NCI-H345 treated with DMSO at 0.1 percent for 48 hours (cell line): Measurements from ENCODE around the gene KRTAP19-7.

Source experiments
- DNase-seq: peaks from one replicate; lab custom pipeline; 2025; ENCODE audit not compliant: unreplicated experiment; lab: John Stamatoyannopoulos, UW

KRTAP19-7 gene

GRCh38 chr21:30561264-30561895 is at the start of gene KRTAP19-7:
Gene KRTAP19-7 (minus strand): TSS chr21:30561314. CDS start chr21:30561289, 25 bp downstream.
- DNase-seq = no peak

GRCh38 chr21:30605968-30606367 is 44.9 kb upstream of the KRTAP19-7 start:
- no peak for DNase-seq

GRCh38 chr21:30600787-30601186 is 39.7 kb upstream of the KRTAP19-7 start, which contains the start of gene KRTAP22-1:
Gene KRTAP22-1 (plus strand): TSS chr21:30601087.
- DNase-seq = no peak

- DNase-seq = no peak
These were observed 37.7 kb upstream of the KRTAP19-7 start, which contains the start of gene KRTAP6-2 for GRCh38 chr21:30598802-30599201. Gene KRTAP6-2 (minus strand): TSS chr21:30598902. CDS start chr21:30598874, 28 bp downstream.

GRCh38 chr21:30592140-30592539 is 31.0 kb upstream of the KRTAP19-7 start, which contains the start of gene KRTAP6-3:
Gene KRTAP6-3 (plus strand): TSS chr21:30592440. CDS start chr21:30592446, 6 bp downstream.
- no peak for DNase-seq

GRCh38 chr21:30590297-30590696 is 29.2 kb upstream of the KRTAP19-7 start, which contains the start of gene KRTAP22-2:
Gene KRTAP22-2 (minus strand): TSS chr21:30590397.
- DNase-seq = no peak

- no peak for DNase-seq
These were observed 21.8 kb upstream of the KRTAP19-7 start for GRCh38 chr21:30582870-30583269.

GRCh38 chr21:30580132-30580531 is 19.0 kb upstream of the KRTAP19-7 start:
- DNase-seq = no peak

GRCh38 chr21:30579346-30579745 is 18.2 kb upstream of the KRTAP19-7 start:
- no peak for DNase-seq

- DNase-seq = no peak
These were observed 16.7 kb upstream of the KRTAP19-7 start for GRCh38 chr21:30577766-30578165.

GRCh38 chr21:30567617-30568016 is 6.5 kb upstream of the KRTAP19-7 start:
- DNase-seq = no peak

- DNase-seq = no peak
These were observed 2.5 kb upstream of the KRTAP19-7 start for GRCh38 chr21:30563630-30564029.

GRCh38 chr21:30563072-30563471 is 2.0 kb upstream of the KRTAP19-7 start:
- DNase-seq = no peak

- no peak for DNase-seq
These were observed 843 bp upstream of the KRTAP19-7 start for GRCh38 chr21:30561957-30562356.

- no peak for DNase-seq
These were observed 6.0 kb downstream of the KRTAP19-7 start for GRCh38 chr21:30555095-30555494.

- DNase-seq = no peak
These were observed 8.3 kb downstream of the KRTAP19-7 start for GRCh38 chr21:30552782-30553181.

- DNase-seq = no peak
These were observed 19.4 kb downstream of the KRTAP19-7 start, which contains the start of gene KRTAP19-6 for GRCh38 chr21:30541764-30542163. Gene KRTAP19-6 (minus strand): TSS chr21:30541864. CDS start chr21:30541833, 31 bp downstream.

- DNase-seq = no peak
These were observed 42.2 kb downstream of the KRTAP19-7 start for GRCh38 chr21:30518876-30519275.

- DNase-seq = no peak
These were observed 45.4 kb downstream of the KRTAP19-7 start for GRCh38 chr21:30515681-30516080.
